NK-92 treated with Interleukin-12 subunit alpha and Interleukin-12 subunit beta, amount 100 ng/mL, for 24 hours (cell line): ENCODE data around the gene SLC9A2.

Experiments
- DNase-seq: peaks from one replicate; lab custom pipeline; 2025; lab: John Stamatoyannopoulos, UW

Gene SLC9A2, protein sequence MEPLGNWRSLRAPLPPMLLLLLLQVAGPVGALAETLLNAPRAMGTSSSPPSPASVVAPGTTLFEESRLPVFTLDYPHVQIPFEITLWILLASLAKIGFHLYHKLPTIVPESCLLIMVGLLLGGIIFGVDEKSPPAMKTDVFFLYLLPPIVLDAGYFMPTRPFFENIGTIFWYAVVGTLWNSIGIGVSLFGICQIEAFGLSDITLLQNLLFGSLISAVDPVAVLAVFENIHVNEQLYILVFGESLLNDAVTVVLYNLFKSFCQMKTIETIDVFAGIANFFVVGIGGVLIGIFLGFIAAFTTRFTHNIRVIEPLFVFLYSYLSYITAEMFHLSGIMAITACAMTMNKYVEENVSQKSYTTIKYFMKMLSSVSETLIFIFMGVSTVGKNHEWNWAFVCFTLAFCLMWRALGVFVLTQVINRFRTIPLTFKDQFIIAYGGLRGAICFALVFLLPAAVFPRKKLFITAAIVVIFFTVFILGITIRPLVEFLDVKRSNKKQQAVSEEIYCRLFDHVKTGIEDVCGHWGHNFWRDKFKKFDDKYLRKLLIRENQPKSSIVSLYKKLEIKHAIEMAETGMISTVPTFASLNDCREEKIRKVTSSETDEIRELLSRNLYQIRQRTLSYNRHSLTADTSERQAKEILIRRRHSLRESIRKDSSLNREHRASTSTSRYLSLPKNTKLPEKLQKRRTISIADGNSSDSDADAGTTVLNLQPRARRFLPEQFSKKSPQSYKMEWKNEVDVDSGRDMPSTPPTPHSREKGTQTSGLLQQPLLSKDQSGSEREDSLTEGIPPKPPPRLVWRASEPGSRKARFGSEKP

DNA sequence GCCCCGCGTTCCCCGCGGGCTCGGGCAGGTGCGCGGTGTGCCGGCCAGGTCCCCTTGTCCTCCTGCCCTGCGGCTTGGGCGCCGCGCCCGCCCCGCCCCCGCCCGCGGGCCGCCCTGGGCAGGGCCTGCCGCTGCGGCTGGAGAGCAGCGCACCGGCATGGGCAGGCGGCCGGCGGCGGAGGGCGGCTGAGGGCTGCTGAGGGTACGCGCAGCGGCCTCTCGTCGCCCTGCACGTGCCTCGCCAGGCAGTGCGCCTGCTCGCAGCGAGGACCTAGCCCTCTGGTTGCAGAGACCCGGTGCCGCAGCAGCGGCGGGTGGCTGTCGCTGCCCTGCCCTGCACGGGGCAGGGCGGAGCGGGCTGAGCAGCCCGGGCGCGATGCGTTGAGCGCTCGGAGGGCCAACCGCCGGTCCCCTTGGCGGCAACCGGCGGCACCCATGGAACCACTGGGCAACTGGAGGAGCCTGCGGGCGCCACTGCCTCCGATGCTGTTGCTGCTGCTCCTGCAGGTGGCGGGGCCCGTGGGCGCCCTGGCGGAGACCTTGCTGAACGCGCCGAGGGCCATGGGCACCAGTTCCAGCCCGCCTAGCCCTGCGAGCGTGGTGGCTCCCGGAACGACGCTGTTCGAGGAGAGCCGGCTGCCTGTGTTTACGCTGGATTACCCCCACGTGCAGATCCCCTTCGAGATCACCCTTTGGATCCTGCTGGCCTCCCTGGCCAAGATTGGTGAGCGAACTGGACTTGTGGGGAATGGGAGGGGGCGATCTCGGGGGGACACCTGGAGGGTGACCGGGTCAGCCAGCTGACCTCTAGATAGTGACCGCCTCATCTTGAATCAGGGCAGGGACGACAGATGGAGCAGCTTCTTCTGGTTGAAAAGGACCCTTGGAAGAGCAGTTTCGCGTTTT is at the start of gene SLC9A2:
Gene SLC9A2, plus strand, starts transcription at position 140 of the 906 bp plus-strand sequence. Its CDS starts 296 bp downstream, at position 436.
- DNase-seq: no peak

GRCh38 chr2:102575888-102576287 is 43.5 kb upstream of the SLC9A2 start:
- DNase-seq: no peak

DNA sequence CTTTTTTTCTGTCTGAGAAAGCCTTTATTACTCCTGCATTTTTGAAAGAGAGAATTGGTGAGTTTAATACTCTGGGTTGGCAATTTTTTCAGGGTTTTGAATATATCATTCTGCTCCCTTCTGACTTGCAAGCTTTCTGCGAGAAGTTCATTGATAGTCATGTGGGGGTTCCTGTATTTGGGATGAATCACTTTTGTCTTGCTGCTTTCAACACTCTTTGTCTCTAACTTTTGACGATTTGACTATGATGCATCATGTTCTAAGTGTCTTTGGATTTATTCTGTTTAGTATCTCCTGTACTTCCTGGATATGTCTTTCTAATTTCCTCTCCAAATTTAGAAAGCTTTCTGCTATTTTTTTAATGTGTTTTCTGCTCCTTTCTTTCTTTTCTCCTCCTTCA is 41.0 kb upstream of the SLC9A2 start:
- DNase-seq: no peak

- no peak for DNase-seq
These were observed 37.4 kb upstream of the SLC9A2 start for GRCh38 chr2:102581911-102582310.

- DNase-seq: no peak
These were observed 36.5 kb upstream of the SLC9A2 start for GRCh38 chr2:102582845-102583244.

DNA sequence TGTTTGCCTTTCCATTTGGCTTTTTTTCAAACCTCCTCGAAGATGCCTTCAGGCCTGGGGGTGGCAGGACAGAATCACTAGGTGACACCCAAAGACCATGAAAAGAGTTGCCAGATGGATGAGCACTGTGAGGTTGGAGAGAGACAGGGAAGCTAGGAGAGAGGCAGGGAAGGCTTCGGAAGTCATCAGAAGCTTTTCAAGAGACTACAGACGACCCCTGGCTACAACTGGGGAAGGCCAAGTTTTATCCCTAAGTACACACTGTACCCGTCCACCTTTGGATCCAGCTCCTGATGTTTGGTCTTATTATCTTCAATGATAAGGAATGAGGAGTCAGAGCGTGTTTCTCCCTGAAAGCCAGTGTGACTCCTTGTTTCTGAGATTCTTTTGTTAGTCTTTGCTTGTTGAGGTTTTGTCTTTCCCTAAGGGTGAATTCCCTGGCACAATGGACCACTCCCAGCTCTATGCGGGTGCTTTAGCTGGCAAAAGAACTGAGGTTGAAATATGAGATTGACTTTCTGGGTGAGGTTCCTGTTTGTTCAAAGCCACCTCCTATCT is 33.4 kb upstream of the SLC9A2 start:
- no peak for DNase-seq

DNA sequence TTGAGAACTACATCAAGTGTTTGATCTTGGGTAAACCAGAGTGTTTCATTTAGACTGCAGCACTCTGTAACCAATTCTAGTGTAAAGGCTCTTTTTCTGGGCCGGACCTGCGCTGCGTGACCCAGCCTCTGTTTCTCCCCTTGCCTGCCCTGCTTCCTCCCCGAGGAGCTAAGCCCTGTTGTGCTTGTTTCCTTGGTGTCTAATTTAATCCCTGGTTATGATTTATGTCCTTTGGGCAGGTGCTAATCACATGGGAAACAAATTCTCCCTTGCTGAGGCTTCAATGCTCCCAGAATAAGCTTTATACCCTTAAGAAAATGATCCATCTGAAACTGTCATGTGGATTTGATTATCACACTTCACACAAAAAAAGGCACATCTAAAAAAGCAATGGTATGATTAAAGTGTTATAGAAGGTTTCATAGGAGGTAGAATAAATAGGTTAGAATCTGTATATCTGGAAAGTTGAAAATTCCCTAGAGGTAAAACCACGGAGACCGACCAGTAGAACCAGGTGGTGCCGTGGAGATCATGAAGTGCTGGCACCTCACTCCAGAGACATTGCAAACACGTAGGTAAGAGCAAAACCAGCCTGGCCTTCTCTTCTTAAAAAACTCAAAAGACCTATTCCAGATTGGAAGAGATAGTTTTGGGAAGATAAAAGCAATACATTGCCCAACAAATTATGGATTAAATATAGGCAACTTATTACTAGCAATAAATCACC is 31.0 kb upstream of the SLC9A2 start:
- no peak for DNase-seq

DNA sequence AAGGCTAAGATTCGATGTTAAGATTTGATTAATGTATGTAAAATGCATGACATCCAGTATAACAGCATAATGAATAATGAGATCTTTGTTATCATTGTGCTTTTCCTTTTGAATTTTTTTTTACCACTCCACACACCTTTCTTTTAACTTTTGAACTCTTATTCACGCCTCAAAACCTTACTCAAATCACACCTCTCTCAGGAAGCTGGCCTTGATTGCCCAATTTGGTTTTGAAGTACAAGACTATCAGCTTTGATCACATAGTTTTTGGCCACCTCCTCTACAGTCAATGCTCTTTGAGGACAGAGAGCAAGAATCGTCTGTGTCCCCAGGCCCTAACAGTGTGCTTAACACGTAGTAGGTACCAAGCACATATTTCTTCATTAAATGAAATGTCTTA is 29.9 kb upstream of the SLC9A2 start:
- DNase-seq: no peak

DNA sequence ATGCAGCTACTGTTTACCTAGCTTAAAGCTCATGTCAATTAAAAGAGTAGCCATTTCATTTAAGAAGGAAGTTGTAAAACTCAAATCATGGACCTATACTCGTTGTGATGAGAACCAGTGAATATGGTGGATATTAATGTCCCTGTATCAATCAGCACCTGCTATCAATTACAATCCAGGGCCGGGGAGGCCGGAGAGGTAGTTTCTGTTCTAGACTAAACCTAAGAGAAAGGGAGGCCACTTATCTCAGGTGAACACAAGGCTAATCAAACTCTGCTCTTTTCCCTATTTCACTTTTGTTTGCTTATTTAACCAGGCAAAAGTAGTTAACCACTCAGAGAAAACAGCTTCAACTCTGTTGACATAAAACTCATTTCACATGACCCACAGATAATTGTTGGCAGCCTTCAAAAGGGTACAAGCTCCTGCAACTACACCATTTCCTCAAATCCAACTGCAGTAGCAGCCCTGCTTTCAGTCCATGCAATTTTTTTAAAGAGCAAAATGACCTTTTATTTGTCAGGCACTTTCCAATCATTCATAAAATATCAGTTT is 27.8 kb upstream of the SLC9A2 start:
- no peak for DNase-seq

DNA sequence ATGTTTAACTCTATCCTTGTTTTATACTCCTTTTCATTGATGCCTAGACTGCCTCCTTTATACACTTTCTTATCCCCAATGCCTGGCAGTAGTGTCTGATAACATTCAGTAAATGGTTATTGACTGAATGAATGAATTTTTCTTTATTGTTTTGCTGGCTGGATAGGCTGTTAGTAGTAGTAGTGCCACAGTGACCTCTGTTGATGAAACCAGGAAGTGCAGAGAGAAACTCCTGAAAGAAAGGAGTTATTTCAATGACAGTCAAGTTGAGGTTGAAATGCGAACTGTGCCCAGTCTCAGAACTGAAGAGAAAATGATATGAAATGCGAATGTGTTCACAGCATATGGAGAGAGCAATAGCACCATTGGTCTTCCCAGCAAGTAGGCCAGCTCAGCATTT is 26.8 kb upstream of the SLC9A2 start:
- DNase-seq: no peak

DNA sequence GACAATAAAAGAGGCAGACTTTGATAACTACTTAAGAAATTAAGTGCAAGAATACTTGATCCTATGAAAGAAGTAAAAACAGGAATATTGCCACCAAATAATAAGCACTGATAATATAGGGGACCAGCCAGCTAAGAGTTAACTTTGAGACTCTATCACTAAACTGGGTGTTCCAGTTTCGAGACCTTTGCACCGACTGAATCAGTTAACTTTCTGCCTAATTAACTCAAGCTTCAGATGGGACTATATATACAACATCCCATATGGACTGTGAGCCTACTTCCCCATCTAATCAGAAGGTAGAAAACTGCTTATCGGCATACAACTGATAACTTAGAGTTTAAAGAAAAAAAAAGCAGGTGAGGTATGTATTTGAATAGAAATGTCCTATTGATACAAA is 25.8 kb upstream of the SLC9A2 start:
- no peak for DNase-seq

- no peak for DNase-seq
These were observed 24.8 kb upstream of the SLC9A2 start for GRCh38 chr2:102594445-102595016.

DNA sequence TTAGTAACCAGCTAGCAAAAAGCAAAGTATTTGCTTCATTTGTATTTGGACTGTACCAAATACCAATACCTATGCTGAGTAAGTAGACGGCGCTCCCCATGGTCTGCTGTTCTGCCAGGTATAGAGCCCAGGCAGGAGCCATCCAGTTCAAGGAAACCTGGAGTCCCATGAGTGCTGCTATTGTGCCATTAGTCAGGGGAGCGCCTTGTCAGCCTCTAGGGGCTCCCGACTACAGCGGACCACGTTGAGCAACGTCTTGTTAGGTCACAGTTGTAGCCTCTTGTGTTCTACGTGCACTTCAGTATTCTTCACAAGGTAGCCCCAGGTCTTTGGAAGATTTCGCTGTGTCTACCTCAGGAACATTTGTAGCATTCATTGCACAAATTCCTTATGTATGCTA is 21.6 kb upstream of the SLC9A2 start:
- no peak for DNase-seq

DNA sequence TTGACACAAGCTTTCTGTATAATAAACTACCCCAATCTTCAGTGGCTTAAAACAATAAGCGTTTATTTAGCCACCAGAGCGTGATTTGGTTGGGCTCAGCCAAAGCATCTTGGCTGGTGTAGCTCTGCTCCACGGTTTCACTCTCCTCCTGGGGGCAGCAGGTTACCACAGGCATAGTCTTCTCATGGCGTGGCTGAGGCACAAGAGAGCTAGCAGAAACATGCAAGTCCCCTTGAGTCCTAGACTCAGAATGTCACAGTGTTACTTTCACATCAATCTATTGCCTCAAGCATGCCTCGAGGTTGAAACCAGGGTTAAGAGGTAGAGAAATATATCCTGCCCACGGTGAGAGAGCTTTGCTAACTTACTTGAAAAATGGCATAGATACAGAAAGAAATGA is 19.9 kb upstream of the SLC9A2 start:
- DNase-seq: no peak

DNA sequence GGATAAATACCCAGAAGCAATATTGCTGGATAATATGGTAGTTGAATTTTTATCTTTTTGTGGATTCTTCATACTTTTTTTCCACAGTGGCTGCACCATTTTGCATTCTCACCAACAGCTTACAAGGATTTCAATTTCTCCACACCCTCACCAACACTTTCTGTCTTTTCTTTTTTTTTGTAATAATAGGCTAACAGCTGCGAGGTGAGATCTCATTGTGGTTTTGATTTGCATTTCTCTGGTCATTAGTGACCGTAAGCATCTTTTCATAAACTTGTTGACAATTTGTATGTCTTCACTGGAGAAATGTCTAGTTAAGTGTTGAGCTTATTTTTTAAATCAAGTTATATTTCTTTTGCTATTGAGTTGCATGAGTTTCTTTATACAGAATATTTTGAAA is 17.6 kb upstream of the SLC9A2 start:
- no peak for DNase-seq

DNA sequence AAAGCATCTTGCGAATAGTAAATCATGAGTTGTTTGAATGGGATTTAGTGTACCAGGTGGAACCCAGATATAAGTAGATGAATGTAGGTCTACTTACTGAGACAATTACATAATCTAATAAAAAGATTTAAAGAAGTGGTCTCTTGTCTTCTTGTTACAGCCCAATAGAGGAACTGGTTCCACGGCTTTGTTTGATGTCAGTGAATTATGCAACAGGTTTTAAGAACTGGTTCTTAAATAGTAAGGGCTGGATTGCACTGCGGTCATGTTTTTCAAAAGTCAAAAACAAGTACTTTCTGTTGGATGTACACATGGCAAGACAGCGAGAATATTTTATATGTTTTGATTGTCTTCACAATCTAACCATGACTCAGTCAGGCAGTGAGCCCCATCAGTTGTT is 15.4 kb upstream of the SLC9A2 start:
- no peak for DNase-seq

DNA sequence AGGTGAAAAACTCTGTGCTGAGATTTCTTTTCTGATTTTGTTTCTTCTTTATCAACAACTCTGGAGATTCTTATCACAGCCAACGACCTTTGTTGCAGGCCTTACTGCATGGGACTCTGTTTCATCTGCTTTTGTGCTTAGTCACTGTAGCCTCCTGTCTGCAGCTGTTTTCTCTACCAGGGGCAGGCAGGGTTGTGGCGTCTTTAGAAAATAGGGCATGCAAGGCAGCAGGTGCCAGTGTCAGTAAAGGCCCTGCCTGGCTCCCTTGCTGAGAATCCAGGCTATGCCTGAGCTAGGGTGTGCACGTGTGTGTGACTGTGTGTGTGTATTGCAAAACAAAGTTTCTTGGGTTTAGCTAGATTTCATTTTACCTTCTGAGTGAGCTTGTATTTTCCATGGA is 14.6 kb upstream of the SLC9A2 start:
- DNase-seq: no peak

- DNase-seq: no peak
These were observed 13.0 kb upstream of the SLC9A2 start for GRCh38 chr2:102606353-102606752.

- peak; percentile 27 for DNase-seq
These were observed 3.5 kb upstream of the SLC9A2 start for GRCh38 chr2:102615620-102616436.
